ENCODE measurements around the gene HIBADH.
"Not testable (repeated sequence)": the region's sequence is repeated elsewhere in the genome, so short reads cannot be mapped to it uniquely, and the experiment has no call there.

- TF ChIP-seq POLR2A (IDR thresholded peaks at IDR 0.05; ENCODE audit: low read depth, low read length); POLR2AphosphoS5 (IDR thresholded peaks at IDR 0.05; ENCODE audit: low read depth, low read length); TAF1 (IDR thresholded peaks at IDR 0.05; ENCODE audit: borderline replicate concordance, low read depth, low read length): not testable (repeated sequence)
These were observed 11.4 kb upstream of the HIBADH start for GRCh38 chr7:27674126-27674525.

All from GM12892 (cell line).